Endothelial cell of umbilical vein (primary cell): Measurements from ENCODE around the gene ATOSA. TPM values are rescaled to one million over a fixed set of nuclear protein-coding genes. Genes with fewer than 3 reads are reported as not detected.

Source experiments
- BruUV-seq: library from RNA; stranded (reverse); fragments of 400-500 nt; replicated peaks from 2 replicates; lab custom pipeline; 2021; lab: Mats Ljungman, UMichigan
- CTCF ChIA-PET: fragments of 300-600, 350-600 bp; sonication (Branson Sonifier 250); formaldehyde crosslinking; loops from one replicate; lab custom pipeline; 2021; ENCODE audit warnings: antibody characterized with exemption, inconsistent platforms; lab: Charles Lee
- POLR2A ChIA-PET: fragments of 300-600, 350-600 bp; sonication (Branson Sonifier 250); formaldehyde crosslinking; loops from one replicate; lab custom pipeline; 2021; ENCODE audit warnings: antibody characterized with exemption, inconsistent platforms; lab: Charles Lee
- DNase-seq: peaks from one replicate; pipeline ENCODE4 v3.0.0-alpha.2; 2011; ENCODE audit warnings: low read depth, low spot score
- FAIRE-seq: peaks from 2 replicates; lab custom pipeline; 2011; peaks lifted over from hg19 to GRCh38; lab: Jason Lieb, UNC
- H2AFZ ChIP-seq: 2 replicates; pipeline ENCODE4 v1.6.0; 2012; ENCODE audit warnings: low read depth, low read length, control low read depth, inconsistent platforms
- H3K27ac ChIP-seq: 2 replicates; pipeline ENCODE4 v1.5.1; 2011; ENCODE audit warnings: low read depth, mild to moderate bottlenecking, control low read depth, low read length, moderate library complexity; ENCODE audit not compliant: insufficient read depth
- H3K27me3 ChIP-seq, 2 experiments: 2 replicates each; pipeline versions ENCODE4 v1.6.0 to v1.6.1; 2011; ENCODE audit warnings: low read length in 2 of 2, mixed read lengths in 1 of 2; ENCODE audit not compliant: control insufficient read depth in 2 of 2, insufficient read depth in 2 of 2
- H3K36me3 ChIP-seq, 2 experiments: 2 replicates in 1 of 2; 3 replicates in 1 of 2; pipeline ENCODE4 v1.5.1; 2011; ENCODE audit warnings: low read length in 2 of 2, mild to moderate bottlenecking in 1 of 2, moderate library complexity in 1 of 2; ENCODE audit not compliant: control insufficient read depth in 2 of 2, insufficient read depth in 2 of 2; ENCODE audit errors: extremely low read depth in 1 of 2
- H3K4me1 ChIP-seq: 3 replicates; pipeline ENCODE4 v1.5.1; 2011; ENCODE audit warnings: mild to moderate bottlenecking, low read length; ENCODE audit not compliant: control insufficient read depth, insufficient read depth; ENCODE audit errors: extremely low read depth
- H3K4me2 ChIP-seq: 2 replicates; pipeline ENCODE4 v1.6.1; 2011; ENCODE audit warnings: low read length, control low read depth, mixed read lengths; ENCODE audit not compliant: insufficient read depth
- H3K4me3 ChIP-seq, 3 experiments: fragments of 200-600 bp in 1 of 3; sonication (generic), shearing (Covaris generic) in 1 of 3; replicated peaks in 1 of 3; 2 replicates each; pipeline ENCODE4 v1.5.1; 2011 to 2016; ENCODE audit warnings: control low read depth in 3 of 3, low read length in 3 of 3, mild to moderate bottlenecking in 2 of 3, inconsistent platforms in 1 of 3, low read depth in 1 of 3, moderate library complexity in 1 of 3; ENCODE audit not compliant: insufficient read depth in 1 of 3
- H3K79me2 ChIP-seq: 2 replicates; pipeline ENCODE4 v1.6.0; 2012; ENCODE audit warnings: low read length, inconsistent platforms; ENCODE audit not compliant: control insufficient read depth, insufficient read depth
- H3K9ac ChIP-seq: replicated peaks from 2 replicates; pipeline ENCODE3; 2011; ENCODE audit warnings: low read length, control low read depth; ENCODE audit not compliant: insufficient read depth; ENCODE audit errors: extremely low read depth
- H3K9me1 ChIP-seq: replicated peaks from 3 replicates; pipeline ENCODE4 v1.6.0; 2011; ENCODE audit warnings: mild to moderate bottlenecking, low read length; ENCODE audit not compliant: control insufficient read depth, insufficient read depth; ENCODE audit errors: extremely low read depth
- H3K9me3 ChIP-seq: replicated peaks from 2 replicates; pipeline ENCODE4 v1.5.1; 2012; ENCODE audit warnings: low read length, inconsistent platforms; ENCODE audit not compliant: control insufficient read depth, insufficient read depth
- H4K20me1 ChIP-seq: replicated peaks from 2 replicates; pipeline ENCODE3; 2011; ENCODE audit warnings: mild to moderate bottlenecking, low read length; ENCODE audit not compliant: control insufficient read depth, insufficient read depth; ENCODE audit errors: extremely low read depth
- EZH2 ChIP-seq: IDR thresholded peaks from 2 replicates; pipeline ENCODE4 v1.6.1; 2012; ENCODE audit warnings: borderline replicate concordance, low read depth, mild to moderate bottlenecking, moderate library complexity, low read length, inconsistent platforms; ENCODE audit not compliant: severe bottlenecking
- GATA2 ChIP-seq: IDR thresholded peaks from 2 replicates; pipeline ENCODE4 v1.7.0; 2011; ENCODE audit warnings: low read depth, mild to moderate bottlenecking, moderate library complexity, mixed read lengths, low read length; ENCODE audit not compliant: insufficient read length, insufficient read depth
- JUN ChIP-seq: IDR thresholded peaks from 2 replicates; pipeline ENCODE4 v1.6.1; 2011; ENCODE audit warnings: borderline replicate concordance, low read depth; ENCODE audit not compliant: insufficient read length, insufficient read depth
- MYC ChIP-seq: IDR thresholded peaks from one replicate; pipeline ENCODE4 v1.6.1; 2011; ENCODE audit warnings: mild to moderate bottlenecking, low read depth, low read length
- POLR2A ChIP-seq: IDR thresholded peaks from 2 replicates; pipeline ENCODE4 v1.6.1; 2012; ENCODE audit warnings: low read depth, mild to moderate bottlenecking, control low read depth, low read length
- POLR2AphosphoS5 ChIP-seq: IDR thresholded peaks from 2 replicates; pipeline ENCODE4 v1.6.1; 2012; ENCODE audit warnings: low read depth, mild to moderate bottlenecking, control low read depth, low read length, moderate library complexity; ENCODE audit not compliant: insufficient read depth
- dilution Hi-C: fragments of 300-500 bp; cut with MboI; formaldehyde crosslinking; loops from one replicate; pipeline ENCODE4 v1.15.0; 2019; ENCODE audit warnings: low sequenced_read_pairs; ENCODE audit not compliant: extremely low pct_ligation_motif_present
- intact Hi-C: fragments of 100-400 bp; cut with micrococcal nuclease; formaldehyde crosslinking; loops from one replicate; pipeline ENCODE4 v1.10.0; 2022
- polyA plus RNA-seq, 4 experiments: library from polyadenylated mRNA; depleted of rRNA in 3 of 4; stranded (reverse) in 3 of 4; unstranded in 1 of 4; fragments of >200 nt; gene quantifications; 2 replicates each; pipeline versions ENCODE4 v1.2.1 to v1.2.3, GENCODE V29; 2011 to 2012; ENCODE audit warnings: missing spikeins in 1 of 4
- total RNA-seq: library from RNA; stranded (reverse); gene quantifications from 2 replicates; pipeline ENCODE4 v1.2.3, GENCODE V29; 2021
- TF ChIP-seq, protein P1 (sequence below): IDR thresholded peaks from 2 replicates; pipeline ENCODE4 v1.6.1; 2011; ENCODE audit not compliant: insufficient read depth, insufficient read length
- TF ChIP-seq, protein P2 (sequence below), 2 donors: IDR thresholded peaks; 1 replicate in 1 of 2; 2 replicates in 1 of 2; pipeline ENCODE4 v1.5.1; 2011; ENCODE audit warnings: low read length in 2 of 2, mild to moderate bottlenecking in 2 of 2, moderate library complexity in 2 of 2, control low read depth in 1 of 2, inconsistent platforms in 1 of 2, low read depth in 1 of 2; ENCODE audit not compliant: insufficient read depth in 1 of 2; ENCODE audit errors: extremely low read depth in 1 of 2

ATOSA gene
- total and polyA plus RNA-seq, 2 donors (not counting 3 experiments of a cell fraction or from before 2014, with no cell fraction given) = 19.4 to 41.1 TPM

DNA sequence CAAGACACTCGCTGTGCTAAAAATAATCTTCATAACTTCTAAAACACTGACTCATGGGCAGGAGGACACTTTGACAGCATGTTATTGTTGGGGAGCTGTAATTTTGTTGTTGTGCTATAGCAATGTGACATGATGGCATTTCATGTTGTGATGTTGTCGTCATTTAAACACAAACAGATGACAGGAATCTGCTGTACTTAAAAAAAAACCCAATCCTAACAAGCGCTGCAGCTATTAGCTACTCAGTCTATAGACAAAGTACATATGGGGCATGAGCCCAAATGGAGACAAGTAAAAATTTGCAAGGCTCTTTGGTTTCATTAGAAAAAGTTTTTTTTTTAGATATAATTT is 828 bp upstream of the ATOSA start:
- Histone ChIP-seq H4K20me1 (no peaks in the 10 kb centered on the region), H3K27me3 (peaks cover 11 to 17% of the 10 kb centered on the region in 2 experiments), H3K4me2 (peak overlapping the region; percentile 63), H3K4me1 (peaks cover 18% of the 10 kb centered on the region), H3K27ac (no peak overlapping the region), H3K9ac (peak overlapping the region; percentile 94), H3K79me2 (peaks cover 3% of the 10 kb centered on the region), H3K9me3 (no peaks in the 10 kb centered on the region), H3K9me1 (no peaks in the 10 kb centered on the region), H3K36me3 (peaks cover 0 to under 1% of the 10 kb centered on the region in 2 experiments), H2AFZ (peak overlapping the region; percentile 56), H3K4me3 (peak overlapping the region in 2 of 3 experiments; percentile 26 to 87)
- TF ChIP-seq MYC (no peak), JUN (peak; percentile 10), EZH2 (peak; percentile 15)
- BruUV-seq = TSS peak; percentile 60
- CTCF ChIA-PET = interaction anchor here (0.6 to 2.1 kb wide), 6 partner anchors 32 to 518 kb away, joined by 3 to 10 read pairs (median 4); no protein-coding TSS in a partner anchor
- peak; percentile 43 for DNase-seq
- FAIRE-seq = no peak
- intact Hi-C loops = no loop called here
- dilution Hi-C loops = no loop called here
- POLR2A ChIA-PET = interaction anchor here (0.7 kb wide), 1 partner anchor 377 kb away, joined by 3 read pairs; no protein-coding TSS in a partner anchor

DNA sequence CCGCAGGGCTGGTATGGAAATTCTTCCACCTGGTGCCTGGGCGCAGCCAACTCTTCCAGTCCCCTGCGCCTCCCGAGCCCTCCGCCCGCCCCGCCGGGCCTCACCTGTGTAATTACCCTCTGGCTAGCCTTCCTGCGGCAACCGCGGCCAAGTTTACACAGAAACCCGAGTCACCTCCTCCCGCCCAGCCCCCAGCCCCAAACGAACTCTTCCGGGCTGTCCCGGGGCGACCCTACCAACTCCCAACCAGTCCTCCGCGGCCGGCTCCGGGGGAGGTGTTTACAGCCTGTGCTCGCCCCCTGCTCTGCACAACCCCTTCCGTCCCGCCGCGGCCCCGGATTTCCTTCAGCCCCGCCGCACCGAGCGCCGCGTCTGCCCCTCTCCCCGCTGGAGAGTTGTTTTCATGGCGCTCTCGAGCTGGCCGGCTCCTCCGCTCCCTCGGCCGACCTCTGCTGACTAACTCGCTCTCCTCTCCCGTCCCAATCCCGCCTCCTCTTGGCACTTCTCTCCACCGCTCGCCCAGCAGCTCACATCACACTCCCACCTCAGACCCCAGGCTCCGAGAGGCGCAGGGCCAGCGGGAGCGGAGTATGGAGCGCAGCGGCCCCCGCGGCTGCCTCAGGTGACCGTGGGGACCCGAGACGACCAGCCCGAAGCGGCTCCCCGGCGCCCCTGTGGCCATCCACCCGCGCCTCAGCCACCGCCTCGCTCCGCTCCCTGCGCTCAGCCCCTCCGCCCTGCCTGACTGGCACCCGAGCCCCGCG is 538 bp downstream of the ATOSA start:
- no peaks in the 10 kb centered on the region for H4K20me1 ChIP-seq
- no peaks in the 10 kb centered on the region for H3K9me1 ChIP-seq
- ChIA-PET CTCF (interaction anchor here (1.0 to 2.1 kb wide), 6 partner anchors 26 to 421 kb away, joined by 3 to 10 read pairs (median 6); no protein-coding TSS in a partner anchor), POLR2A (interaction anchor here (0.7 to 1.4 kb wide), 2 partner anchors 20 to 27 kb away, joined by 3 to 5 read pairs; no protein-coding TSS in a partner anchor)
- peaks cover 11 to 16% of the 10 kb centered on the region in 2 experiments for H3K27me3 ChIP-seq
- H2AFZ ChIP-seq = peak overlapping the region; percentile 90
- dilution Hi-C loops = no loop called here
- DNase-seq = peak; percentile 80
- H3K4me1 ChIP-seq = peaks cover 18% of the 10 kb centered on the region
- H3K4me2 ChIP-seq = peak overlapping the region; percentile 91
- H3K9me3 ChIP-seq = no peaks in the 10 kb centered on the region
- peaks cover 3% of the 10 kb centered on the region for H3K79me2 ChIP-seq
- H3K4me3 ChIP-seq = peak overlapping the region; percentile 59 to 87 (median 80)
- TF ChIP-seq JUN = no peak
- TF ChIP-seq GATA2 = no peak
- TF ChIP-seq, protein P1, sequence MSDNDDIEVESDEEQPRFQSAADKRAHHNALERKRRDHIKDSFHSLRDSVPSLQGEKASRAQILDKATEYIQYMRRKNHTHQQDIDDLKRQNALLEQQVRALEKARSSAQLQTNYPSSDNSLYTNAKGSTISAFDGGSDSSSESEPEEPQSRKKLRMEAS = no peak
- TF ChIP-seq, protein P2, sequence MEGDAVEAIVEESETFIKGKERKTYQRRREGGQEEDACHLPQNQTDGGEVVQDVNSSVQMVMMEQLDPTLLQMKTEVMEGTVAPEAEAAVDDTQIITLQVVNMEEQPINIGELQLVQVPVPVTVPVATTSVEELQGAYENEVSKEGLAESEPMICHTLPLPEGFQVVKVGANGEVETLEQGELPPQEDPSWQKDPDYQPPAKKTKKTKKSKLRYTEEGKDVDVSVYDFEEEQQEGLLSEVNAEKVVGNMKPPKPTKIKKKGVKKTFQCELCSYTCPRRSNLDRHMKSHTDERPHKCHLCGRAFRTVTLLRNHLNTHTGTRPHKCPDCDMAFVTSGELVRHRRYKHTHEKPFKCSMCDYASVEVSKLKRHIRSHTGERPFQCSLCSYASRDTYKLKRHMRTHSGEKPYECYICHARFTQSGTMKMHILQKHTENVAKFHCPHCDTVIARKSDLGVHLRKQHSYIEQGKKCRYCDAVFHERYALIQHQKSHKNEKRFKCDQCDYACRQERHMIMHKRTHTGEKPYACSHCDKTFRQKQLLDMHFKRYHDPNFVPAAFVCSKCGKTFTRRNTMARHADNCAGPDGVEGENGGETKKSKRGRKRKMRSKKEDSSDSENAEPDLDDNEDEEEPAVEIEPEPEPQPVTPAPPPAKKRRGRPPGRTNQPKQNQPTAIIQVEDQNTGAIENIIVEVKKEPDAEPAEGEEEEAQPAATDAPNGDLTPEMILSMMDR (IDR thresholded peaks at IDR 0.05; ENCODE audit: extremely low read depth in 1 of 2, insufficient read depth in 1 of 2, low read depth in 1 of 2, low read length in 2 of 2) = no peak
- peak; percentile 24 for TF ChIP-seq POLR2AphosphoS5
- TF ChIP-seq MYC = no peak
- no peak for TF ChIP-seq POLR2A
- no TSS peak for BruUV-seq
- H3K36me3 ChIP-seq = peaks cover 0 to 3% of the 10 kb centered on the region in 2 experiments
- intact Hi-C loops = loop anchor here (1.0 to 2.0 kb wide), 5 partner anchors 52 to 422 kb away; partner anchors contain the start of gene ARPP19
- peak; percentile 15 for FAIRE-seq
- peak overlapping the region; percentile 94 for H3K9ac ChIP-seq
- H3K27ac ChIP-seq = peak overlapping the region; percentile 92
